HCT116 (cell line): ENCODE measurements around the gene STK31.

Source experiments
- CEBPB ChIP-seq: IDR thresholded peaks from 2 replicates; pipeline ENCODE4 v1.6.1; 2012; ENCODE audit warnings: low read depth
- CTCF ChIP-seq, 3 experiments: fragments of 200-600 bp in 1 of 3; sonication (generic) in 1 of 3; IDR thresholded peaks in 2 of 3; conservative IDR thresholded peaks in 1 of 3; 2 replicates each; pipeline ENCODE4 v1.5.1; 2012 to 2017; ENCODE audit warnings: low read depth in 2 of 3, low read length in 2 of 3, antibody characterized with exemption in 1 of 3, borderline replicate concordance in 1 of 3, control low read depth in 1 of 3, mild to moderate bottlenecking in 1 of 3, mixed read lengths in 1 of 3, mixed run types in 1 of 3, moderate library complexity in 1 of 3; ENCODE audit not compliant: insufficient read depth in 1 of 3
- EGR1 ChIP-seq: IDR thresholded peaks from 2 replicates; pipeline ENCODE4 v1.6.1; 2012; ENCODE audit warnings: low read depth
- EZH2 ChIP-seq: fragments of 200-600 bp; sonication (generic); IDR thresholded peaks from 2 replicates; pipeline ENCODE4 v1.6.1; 2017; ENCODE audit warnings: antibody characterized with exemption, mixed run types
- MAX ChIP-seq: IDR thresholded peaks from 2 replicates; pipeline ENCODE4 v1.6.1; 2012
- POLR2A ChIP-seq: IDR thresholded peaks from 2 replicates; pipeline ENCODE4 v1.7.0; 2011; ENCODE audit warnings: borderline replicate concordance; ENCODE audit not compliant: insufficient read depth, insufficient read length; ENCODE audit errors: extremely low read depth
- RAD21 ChIP-seq: IDR thresholded peaks from 2 replicates; pipeline ENCODE4 v1.6.1; 2012; ENCODE audit warnings: low read depth, mild to moderate bottlenecking
- SP1 ChIP-seq: IDR thresholded peaks from 2 replicates; pipeline ENCODE4 v1.6.1; 2012; ENCODE audit warnings: low read depth
- YY1 ChIP-seq: IDR thresholded peaks from 2 replicates; pipeline ENCODE4 v1.6.1; 2011; ENCODE audit warnings: low read length, low read depth, moderate library complexity, mild to moderate bottlenecking; ENCODE audit not compliant: insufficient replicate concordance; ENCODE audit errors: extremely low read depth
- ZFX ChIP-seq: fragments of 450-650 bp; IDR thresholded peaks from 2 replicates; pipeline ENCODE4 v1.6.1; 2017

- TF ChIP-seq CTCF (IDR thresholded peaks at IDR 0.05 in 2 of 3, conservative IDR thresholded peaks at IDR 0.05 in 1 of 3; ENCODE audit: borderline replicate concordance in 1 of 3, insufficient read depth in 1 of 3, low read depth in 2 of 3, low read length in 2 of 3) (no peak), YY1 (no peak), POLR2A (no peak), EZH2 (no peak), MAX (no peak), CEBPB (no peak), RAD21 (no peak), SP1 (no peak), ZFX (no peak), EGR1 (no peak)
Observed at GRCh38 chr7:23698822-23699221, 11.2 kb upstream of the STK31 start.
